ENCODE measurements around the gene KAT6B. TPM values are rescaled to one million over a fixed set of nuclear protein-coding genes. Genes with fewer than 3 reads are reported as not detected.
A peak's percentile ranks its signal among the peaks of the same experiment; 100 is the strongest.

KAT6B gene
- total and polyA plus RNA-seq, 2 experiments from 2014 or later, result 15.8 to 36.2 TPM

- Histone ChIP-seq H3K36me3 (replicated peaks; ENCODE audit: insufficient read depth, low read depth) (no peaks in the 10 kb centered on the region), H4K20me1 (ENCODE audit: insufficient read depth, poor library complexity, severe bottlenecking) (peaks cover 67% of the 10 kb centered on the region), H3K4me2 (no peak overlapping the region), H3K9me3 (ENCODE audit: low read depth) (no peaks in the 10 kb centered on the region), H3K4me3 (no peak overlapping the region), H2AFZ (no peak overlapping the region), H3K27me3 (no peaks in the 10 kb centered on the region), H3K9me2 (replicated peaks; ENCODE audit: insufficient read depth) (no peaks in the 10 kb centered on the region), H3K79me2 (peaks cover 94% of the 10 kb centered on the region), H3K4me1 (ENCODE audit: insufficient read depth) (peaks cover 16% of the 10 kb centered on the region), H3K27ac (no peak overlapping the region)
- TF ChIP-seq EZH2 (IDR thresholded peaks at IDR 0.05; ENCODE audit: borderline replicate concordance) (no peak), EZH2phosphoT487 (IDR thresholded peaks at IDR 0.05; ENCODE audit: low read depth, severe bottlenecking, unreplicated experiment) (no peak), CTCF (IDR thresholded peaks at IDR 0.05; ENCODE audit: poor library complexity) (no peak)
- DNase-seq (ENCODE audit: low spot score), result no peak
- WGBS (ENCODE audit: low lambda C conversion rate, missing lambda C conversion rate), result 97% methylated on average over 5 of the region's 5 CpGs
These were observed 73.9 kb downstream of the KAT6B start for GRCh38 chr10:74900297-74900696.

GRCh38 chr10:74901301-74901700, 74.9 kb downstream of the KAT6B start:
- Histone ChIP-seq H3K27me3 (no peaks in the 10 kb centered on the region), H4K20me1 (ENCODE audit: insufficient read depth, poor library complexity, severe bottlenecking) (peaks cover 64% of the 10 kb centered on the region), H3K27ac (peak overlapping the region; percentile 8), H3K4me2 (no peak overlapping the region), H2AFZ (no peak overlapping the region), H3K4me3 (no peak overlapping the region), H3K9me2 (replicated peaks; ENCODE audit: insufficient read depth) (no peaks in the 10 kb centered on the region), H3K79me2 (peaks cover 94% of the 10 kb centered on the region), H3K9me3 (ENCODE audit: low read depth) (no peaks in the 10 kb centered on the region), H3K36me3 (replicated peaks; ENCODE audit: insufficient read depth, low read depth) (no peaks in the 10 kb centered on the region), H3K4me1 (ENCODE audit: insufficient read depth) (peaks cover 16% of the 10 kb centered on the region)
- DNase-seq (ENCODE audit: low spot score), result no peak
- TF ChIP-seq EZH2phosphoT487 (IDR thresholded peaks at IDR 0.05; ENCODE audit: low read depth, severe bottlenecking, unreplicated experiment) (no peak), CTCF (IDR thresholded peaks at IDR 0.05; ENCODE audit: poor library complexity) (no peak), EZH2 (IDR thresholded peaks at IDR 0.05; ENCODE audit: borderline replicate concordance) (no peak)
- 65% methylated on average over 2 of the region's 2 CpGs for WGBS (ENCODE audit: low lambda C conversion rate, missing lambda C conversion rate)

- H3K4me3 ChIP-seq, result no peak overlapping the region
These were observed 75.6 kb downstream of the KAT6B start for GRCh38 chr10:74901867-74902450.

More at GRCh38 chr10:74901867-74902450, 75.6 kb downstream of the KAT6B start:
- H3K79me2 ChIP-seq, result peaks cover 90% of the 10 kb centered on the region
- no peak for TF ChIP-seq CTCF (IDR thresholded peaks at IDR 0.05; ENCODE audit: poor library complexity)
- TF ChIP-seq EZH2phosphoT487 (IDR thresholded peaks at IDR 0.05; ENCODE audit: low read depth, severe bottlenecking, unreplicated experiment), result no peak
- TF ChIP-seq EZH2 (IDR thresholded peaks at IDR 0.05; ENCODE audit: borderline replicate concordance), result no peak
- H3K9me2 ChIP-seq (replicated peaks; ENCODE audit: insufficient read depth), result no peaks in the 10 kb centered on the region
- H4K20me1 ChIP-seq (ENCODE audit: insufficient read depth, poor library complexity, severe bottlenecking), result peaks cover 65% of the 10 kb centered on the region
- no peak for DNase-seq (ENCODE audit: low spot score)
- no peaks in the 10 kb centered on the region for H3K36me3 ChIP-seq (replicated peaks; ENCODE audit: insufficient read depth, low read depth)
- no peaks in the 10 kb centered on the region for H3K9me3 ChIP-seq (ENCODE audit: low read depth)
- no peak overlapping the region for H3K27ac ChIP-seq
- no peak overlapping the region for H3K4me2 ChIP-seq
- 87% methylated on average over 6 of the region's 6 CpGs for WGBS (ENCODE audit: low lambda C conversion rate, missing lambda C conversion rate)
- H3K27me3 ChIP-seq, result no peaks in the 10 kb centered on the region
- no peak overlapping the region for H2AFZ ChIP-seq
- peaks cover 14% of the 10 kb centered on the region for H3K4me1 ChIP-seq (ENCODE audit: insufficient read depth)

Data from hepatocyte (in vitro differentiated cells).